HG02588 (cell line): ENCODE measurements around the gene CDT1.
"Not testable (repeated sequence)": the region's sequence is repeated elsewhere in the genome, so short reads cannot be mapped to it uniquely, and the experiment has no call there.

Experiments
- ATAC-seq: cut with Tn5 transposase; IDR thresholded peaks from one replicate; pipeline ENCODE4 v1.9.1; 2021; ENCODE audit warnings: mild to moderate bottlenecking, moderate library complexity; ENCODE audit not compliant: unreplicated experiment

The CDT1 gene

DNA sequence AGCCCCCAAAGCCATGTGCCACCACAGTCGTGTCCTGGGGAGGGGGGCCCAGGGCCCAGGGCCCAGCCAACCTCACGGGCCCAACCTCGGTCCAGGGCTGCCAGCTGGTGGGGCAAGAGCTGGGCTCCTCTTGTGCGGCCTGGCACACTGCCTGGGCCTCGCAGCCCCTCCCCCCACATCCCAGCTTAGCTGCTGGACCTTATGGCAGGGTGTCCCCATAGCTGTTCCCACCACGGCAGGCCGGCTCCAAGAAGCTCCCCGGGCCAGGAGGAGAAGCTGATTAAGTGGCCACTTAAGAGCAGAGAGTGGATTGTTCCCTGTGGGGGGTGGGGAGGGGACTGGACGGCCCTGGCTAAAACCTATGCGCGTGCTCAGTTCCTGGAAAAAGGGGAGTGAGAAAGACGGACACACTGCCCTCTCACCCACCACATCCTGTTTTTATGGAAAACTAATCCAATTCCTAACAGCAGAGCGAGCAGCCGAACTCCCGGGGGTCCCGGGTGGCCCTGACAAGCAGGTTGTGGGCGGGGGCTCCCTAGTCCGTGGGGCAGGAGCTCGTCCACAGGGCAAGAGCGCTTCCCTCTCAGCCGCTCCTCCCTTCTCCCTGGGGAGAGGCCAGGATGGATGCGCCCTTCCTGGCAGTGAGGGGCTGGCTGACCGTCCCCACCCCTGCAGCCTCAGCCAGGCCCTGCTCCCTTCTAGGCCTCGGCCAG lies 35.4 kb upstream of the CDT1 start:
- no peak for ATAC-seq

GRCh38 chr16:88769617-88770460 lies 33.8 kb upstream of the CDT1 start:
- ATAC-seq: no peak

DNA sequence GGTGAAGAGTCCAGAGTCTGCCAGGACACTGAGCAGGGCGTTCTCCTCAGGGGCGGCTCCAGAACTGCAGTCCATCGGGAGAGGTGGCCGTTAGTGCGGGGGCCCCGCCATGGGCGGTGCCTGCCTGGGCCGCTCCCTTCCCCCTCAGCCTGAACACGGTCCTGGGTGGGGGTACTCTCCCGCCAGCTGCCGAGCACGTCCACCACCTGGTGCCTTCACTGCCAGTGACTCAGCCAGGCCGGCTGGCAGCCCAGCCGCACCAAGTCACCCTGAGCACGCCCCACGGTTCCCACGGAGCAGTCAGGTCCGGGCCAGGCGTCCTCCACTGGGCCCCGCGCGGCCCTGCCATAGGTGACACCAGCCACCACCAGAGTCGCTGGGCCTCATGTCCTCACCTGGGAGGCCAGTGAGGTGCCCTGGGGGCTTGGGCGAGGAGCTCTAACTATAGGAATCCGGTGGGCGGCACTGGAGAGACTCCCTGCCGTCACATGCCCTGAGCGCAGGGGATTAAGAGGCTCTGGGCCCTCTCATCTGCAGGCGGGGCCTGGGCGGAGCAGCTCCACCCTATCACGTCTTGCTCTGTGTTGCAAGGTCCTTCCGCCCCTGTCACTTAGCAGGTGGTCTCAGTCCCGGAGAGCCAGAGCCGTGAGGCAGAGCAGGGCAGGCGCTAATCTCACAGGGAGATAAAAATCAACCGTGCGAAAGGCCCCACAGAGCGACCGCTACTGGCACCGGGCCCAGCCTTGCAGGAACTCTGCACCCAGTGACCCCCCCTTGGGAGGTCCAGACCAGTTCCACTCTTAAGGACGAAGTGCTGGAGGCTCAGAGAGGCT lies 32.9 kb upstream of the CDT1 start:
- ATAC-seq: no peak

DNA sequence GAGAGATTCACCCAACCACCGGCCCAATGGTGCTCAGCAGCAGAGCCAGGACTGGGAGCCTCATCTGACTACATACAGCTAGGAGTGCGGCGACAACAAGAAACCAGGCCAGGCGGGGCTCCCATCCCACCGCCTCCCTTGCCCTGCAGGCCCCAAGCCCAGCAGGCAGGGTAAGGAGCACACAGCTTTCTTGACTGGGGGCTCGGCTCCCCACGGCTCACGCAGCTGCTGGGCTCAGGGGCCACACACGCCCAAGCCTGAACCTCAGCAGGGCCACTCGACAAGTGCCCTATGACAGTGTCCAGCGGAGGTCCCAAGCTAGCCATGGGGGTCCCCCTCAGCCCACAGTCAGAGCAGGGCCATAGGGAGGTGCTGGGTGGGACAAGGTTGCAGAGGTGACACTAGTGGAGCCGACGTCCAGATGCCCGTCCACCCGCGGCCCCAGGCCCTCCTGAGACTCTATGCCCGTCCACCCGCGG lies 32.3 kb upstream of the CDT1 start:
- ATAC-seq: no peak

- not testable (repeated sequence) for ATAC-seq
Observed at GRCh38 chr16:88771781-88772180, 31.8 kb upstream of the CDT1 start.

- no peak for ATAC-seq
Observed at GRCh38 chr16:88772871-88773811, 30.4 kb upstream of the CDT1 start.

GRCh38 chr16:88773812-88774291 lies 29.7 kb upstream of the CDT1 start:
- ATAC-seq: no peak

DNA sequence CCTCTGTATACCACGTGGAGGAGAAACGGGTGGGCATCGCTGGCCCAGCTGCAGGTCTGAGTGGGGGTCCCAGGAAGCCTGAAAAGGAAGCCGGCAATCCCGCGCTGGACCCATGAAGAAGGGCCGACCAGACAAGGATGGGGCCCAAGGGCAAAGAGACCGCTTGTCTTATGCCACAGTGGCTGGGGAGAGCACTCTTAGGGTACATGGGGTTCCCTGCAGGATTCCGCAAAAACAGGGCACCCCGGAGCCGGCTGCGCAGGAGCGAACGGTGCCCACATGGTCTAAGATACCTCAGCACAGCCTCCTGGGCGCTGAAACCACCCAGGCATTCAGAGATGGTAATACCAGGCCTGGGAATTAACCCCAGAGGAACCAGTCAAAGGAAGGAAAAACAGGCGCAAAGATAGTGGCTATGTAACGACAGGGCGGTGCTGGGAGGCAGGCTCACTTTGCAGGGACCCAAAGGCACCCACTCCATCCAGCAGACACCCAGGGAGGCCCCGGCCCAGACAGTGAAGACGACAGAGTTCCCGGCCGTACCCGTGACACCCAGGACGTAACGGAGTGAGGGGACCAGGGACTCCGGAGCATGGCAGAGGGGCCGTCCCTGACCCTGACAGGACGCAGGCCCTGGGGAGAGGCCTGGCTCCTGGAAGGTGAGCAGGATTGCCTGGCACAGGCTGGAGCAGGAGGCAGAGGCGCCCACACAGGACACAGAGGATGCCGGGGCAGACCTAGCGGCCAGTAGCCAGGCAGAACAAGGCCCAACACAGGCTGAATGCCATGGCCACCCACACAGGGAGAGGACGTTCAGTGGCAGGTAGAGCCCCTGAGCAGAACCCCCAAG lies 28.8 kb upstream of the CDT1 start:
- no peak for ATAC-seq

DNA sequence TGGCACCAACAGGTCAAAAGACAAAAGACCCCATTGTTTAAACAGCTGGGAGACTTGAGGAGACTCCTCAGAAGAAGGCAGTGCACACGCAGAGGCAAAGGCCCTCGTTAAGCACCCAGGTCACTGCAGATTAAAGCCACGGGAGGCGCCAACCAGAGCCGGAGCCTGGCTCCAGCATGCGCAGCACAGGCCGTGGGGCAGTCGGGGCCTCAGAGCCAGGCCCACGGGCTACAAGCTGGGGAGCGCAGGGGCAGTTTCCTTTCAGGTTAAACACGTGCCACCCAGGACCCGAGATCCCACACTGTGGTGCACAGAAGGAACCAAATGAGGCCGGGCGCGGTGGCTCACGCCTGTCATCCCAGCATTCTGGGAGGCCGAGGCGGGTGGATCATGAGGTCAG lies 27.8 kb upstream of the CDT1 start:
- ATAC-seq: no peak

GRCh38 chr16:88777471-88778270 lies 25.9 kb upstream of the CDT1 start:
- no peak for ATAC-seq

DNA sequence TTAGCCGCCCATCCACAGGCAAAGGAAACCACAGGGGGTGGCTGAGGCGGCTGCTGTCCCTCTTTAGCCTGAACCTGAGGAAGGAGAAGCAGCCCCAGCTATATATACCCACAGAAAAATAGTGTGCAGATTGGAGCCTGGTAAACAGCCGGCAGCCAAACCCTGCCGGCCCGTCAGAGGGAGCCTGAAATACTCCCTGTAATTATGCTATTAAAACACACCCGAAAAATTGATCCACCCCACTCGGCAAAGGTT lies 25.4 kb upstream of the CDT1 start:
- no peak for ATAC-seq

GRCh38 chr16:88778541-88779065 lies 25.0 kb upstream of the CDT1 start:
- ATAC-seq: no peak

DNA sequence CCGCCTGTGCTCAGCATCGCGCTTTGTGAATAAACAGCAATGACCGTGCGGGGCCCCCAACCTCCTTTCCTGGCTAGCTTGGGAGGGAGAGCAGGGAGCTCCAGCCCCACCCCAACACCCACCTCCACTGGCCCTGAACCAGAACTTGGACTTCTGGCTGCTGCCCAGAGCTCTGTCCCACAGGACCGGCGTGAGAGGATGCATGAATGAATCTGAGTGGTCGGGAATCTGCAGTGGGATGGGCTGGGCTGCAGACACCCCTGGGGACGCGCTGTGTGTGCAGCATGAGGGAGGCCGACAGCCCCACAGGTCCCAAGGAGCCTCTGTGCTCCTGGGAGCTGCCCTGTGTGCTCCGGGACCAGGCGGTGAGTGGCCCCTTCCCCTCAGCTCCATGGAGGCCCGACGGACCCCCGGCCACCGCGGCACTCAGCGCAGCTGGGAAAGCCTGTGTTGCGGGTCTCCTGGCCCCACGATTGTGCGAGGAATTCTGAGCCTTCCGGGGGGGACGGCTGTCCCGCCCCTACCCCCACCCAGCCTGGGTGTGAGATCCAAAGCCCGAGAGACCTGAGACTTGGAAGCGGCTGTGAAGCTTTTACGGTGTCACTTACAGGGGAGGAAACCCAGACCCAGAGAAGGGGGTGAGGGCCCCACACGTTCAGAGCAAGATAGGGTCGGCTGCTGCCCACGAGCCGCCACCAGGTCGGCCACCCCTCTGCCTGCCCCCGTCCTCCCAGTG lies 24.0 kb upstream of the CDT1 start:
- no peak for ATAC-seq

- no peak for ATAC-seq
Observed at GRCh38 chr16:88780142-88781062, 23.2 kb upstream of the CDT1 start.

GRCh38 chr16:88781140-88782077 lies 22.2 kb upstream of the CDT1 start:
- no peak for ATAC-seq
